ENCODE results near the gene COG5.

DNA sequence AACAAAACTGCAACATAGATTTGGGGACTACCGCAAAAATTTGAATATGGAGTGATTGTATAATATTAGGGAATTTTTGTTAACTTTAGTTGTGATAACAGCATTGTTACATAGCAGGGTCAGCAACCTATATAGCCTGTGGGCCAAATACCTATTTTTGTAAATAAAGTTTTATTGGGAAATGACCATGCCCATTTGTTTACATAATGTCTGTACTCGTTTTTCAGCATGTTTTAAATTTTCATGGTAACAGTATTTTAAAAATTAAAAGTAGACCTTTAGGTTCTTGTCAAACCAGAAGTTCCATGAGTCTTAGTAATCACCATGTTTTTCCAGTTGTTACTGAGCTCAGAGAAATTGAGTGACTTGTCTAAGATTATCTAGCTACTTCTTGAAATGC is 21.0 kb upstream of the COG5 start:
- no peak for TF ChIP-seq ATF2 (IDR thresholded peaks at IDR 0.05; ENCODE audit: low read length)
- TF ChIP-seq POLR2AphosphoS5 (IDR thresholded peaks at IDR 0.05; ENCODE audit: low read depth, low read length), result no peak
- TF ChIP-seq, protein P1, sequence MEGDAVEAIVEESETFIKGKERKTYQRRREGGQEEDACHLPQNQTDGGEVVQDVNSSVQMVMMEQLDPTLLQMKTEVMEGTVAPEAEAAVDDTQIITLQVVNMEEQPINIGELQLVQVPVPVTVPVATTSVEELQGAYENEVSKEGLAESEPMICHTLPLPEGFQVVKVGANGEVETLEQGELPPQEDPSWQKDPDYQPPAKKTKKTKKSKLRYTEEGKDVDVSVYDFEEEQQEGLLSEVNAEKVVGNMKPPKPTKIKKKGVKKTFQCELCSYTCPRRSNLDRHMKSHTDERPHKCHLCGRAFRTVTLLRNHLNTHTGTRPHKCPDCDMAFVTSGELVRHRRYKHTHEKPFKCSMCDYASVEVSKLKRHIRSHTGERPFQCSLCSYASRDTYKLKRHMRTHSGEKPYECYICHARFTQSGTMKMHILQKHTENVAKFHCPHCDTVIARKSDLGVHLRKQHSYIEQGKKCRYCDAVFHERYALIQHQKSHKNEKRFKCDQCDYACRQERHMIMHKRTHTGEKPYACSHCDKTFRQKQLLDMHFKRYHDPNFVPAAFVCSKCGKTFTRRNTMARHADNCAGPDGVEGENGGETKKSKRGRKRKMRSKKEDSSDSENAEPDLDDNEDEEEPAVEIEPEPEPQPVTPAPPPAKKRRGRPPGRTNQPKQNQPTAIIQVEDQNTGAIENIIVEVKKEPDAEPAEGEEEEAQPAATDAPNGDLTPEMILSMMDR (IDR thresholded peaks at IDR 0.05; ENCODE audit: control extremely low read depth in 1 of 3, insufficient read depth in 1 of 3, low read depth in 1 of 3, low read length in 3 of 3), result no peak
- TF ChIP-seq RAD21 (IDR thresholded peaks at IDR 0.05 in 1 of 2, conservative IDR thresholded peaks at IDR 0.05 in 1 of 2; ENCODE audit: low read depth in 2 of 2, low read length in 2 of 2), result no peak
- no peak for TF ChIP-seq SP1 (IDR thresholded peaks at IDR 0.05; ENCODE audit: low read depth, low read length)
- no peak for TF ChIP-seq GABPA (IDR thresholded peaks at IDR 0.05; ENCODE audit: borderline replicate concordance, insufficient read depth, low read length)
- no peak for TF ChIP-seq USF2 (IDR thresholded peaks at IDR 0.05; ENCODE audit: low read length)
- no peak for TF ChIP-seq EZH2 (IDR thresholded peaks at IDR 0.05; ENCODE audit: low read depth, low read length, severe bottlenecking)
- TF ChIP-seq NRF1 (IDR thresholded peaks at IDR 0.05; ENCODE audit: low read depth, low read length), result no peak
- TF ChIP-seq RFX5 (IDR thresholded peaks at IDR 0.05; ENCODE audit: borderline replicate concordance, low read depth, low read length), result no peak
- TF ChIP-seq CHD1 (IDR thresholded peaks at IDR 0.05; ENCODE audit: low read depth, low read length), result no peak
- no peak for TF ChIP-seq CHD2 (IDR thresholded peaks at IDR 0.05; ENCODE audit: low read length)
- TF ChIP-seq TEAD4 (IDR thresholded peaks at IDR 0.05; ENCODE audit: low read depth, low read length), result no peak
